ENCODE measurements around the gene EPB41.

DNA sequence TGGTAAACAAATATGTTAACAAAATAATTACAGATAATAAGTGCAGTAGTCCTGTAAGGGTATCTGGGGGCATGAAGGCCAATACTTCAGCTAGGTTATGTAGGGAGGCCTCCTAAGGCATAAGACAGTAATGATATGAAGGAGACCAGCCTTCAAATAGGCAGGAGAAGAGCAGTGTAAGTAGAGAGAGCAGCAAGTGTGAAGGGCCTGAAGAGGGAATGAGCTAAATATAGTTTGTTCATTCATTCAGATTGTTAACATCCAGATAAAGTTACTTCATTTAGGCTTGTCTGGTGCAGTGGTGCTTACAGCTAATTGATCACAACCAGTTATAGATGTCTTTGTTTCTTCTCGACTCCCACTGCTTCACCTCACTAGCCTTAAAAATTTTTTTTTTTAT, 71.1 kb downstream of the EPB41 start:
- TF ChIP-seq, protein P1, sequence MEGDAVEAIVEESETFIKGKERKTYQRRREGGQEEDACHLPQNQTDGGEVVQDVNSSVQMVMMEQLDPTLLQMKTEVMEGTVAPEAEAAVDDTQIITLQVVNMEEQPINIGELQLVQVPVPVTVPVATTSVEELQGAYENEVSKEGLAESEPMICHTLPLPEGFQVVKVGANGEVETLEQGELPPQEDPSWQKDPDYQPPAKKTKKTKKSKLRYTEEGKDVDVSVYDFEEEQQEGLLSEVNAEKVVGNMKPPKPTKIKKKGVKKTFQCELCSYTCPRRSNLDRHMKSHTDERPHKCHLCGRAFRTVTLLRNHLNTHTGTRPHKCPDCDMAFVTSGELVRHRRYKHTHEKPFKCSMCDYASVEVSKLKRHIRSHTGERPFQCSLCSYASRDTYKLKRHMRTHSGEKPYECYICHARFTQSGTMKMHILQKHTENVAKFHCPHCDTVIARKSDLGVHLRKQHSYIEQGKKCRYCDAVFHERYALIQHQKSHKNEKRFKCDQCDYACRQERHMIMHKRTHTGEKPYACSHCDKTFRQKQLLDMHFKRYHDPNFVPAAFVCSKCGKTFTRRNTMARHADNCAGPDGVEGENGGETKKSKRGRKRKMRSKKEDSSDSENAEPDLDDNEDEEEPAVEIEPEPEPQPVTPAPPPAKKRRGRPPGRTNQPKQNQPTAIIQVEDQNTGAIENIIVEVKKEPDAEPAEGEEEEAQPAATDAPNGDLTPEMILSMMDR (IDR thresholded peaks at IDR 0.05) = no peak
- no peak for TF ChIP-seq POLR2A (IDR thresholded peaks at IDR 0.05)

Measured in ovary (tissue), 3 donors.